PC-9 (cell line): ENCODE results near the gene URAD. TPM values are rescaled to one million over a fixed set of nuclear protein-coding genes. Genes with fewer than 3 reads are reported as not detected.

Experiments used
- BruUV-seq: library from RNA; stranded (reverse); fragments of 400-500 nt; replicated peaks from 2 replicates; lab custom pipeline; 2021; lab: Mats Ljungman, UMichigan
- CTCF ChIA-PET: fragments of 300-600 bp; sonication (Branson Sonifier 250); formaldehyde crosslinking; loops from one replicate; lab custom pipeline; 2022; ENCODE audit warnings: antibody characterized with exemption; lab: Charles Lee
- POLR2A ChIA-PET: fragments of 300-600 bp; sonication (Branson Sonifier 250); formaldehyde crosslinking; loops from one replicate; lab custom pipeline; 2022; ENCODE audit warnings: antibody characterized with exemption; ENCODE audit not compliant: unreplicated experiment; lab: Charles Lee
- DNase-seq, 2 experiments: peaks; one replicate each; pipeline versions ENCODE4 v3.0.0 to v3.0.0-alpha.2; 2015 to 2022; ENCODE audit warnings: mixed read lengths in 1 of 2
- H2AFZ ChIP-seq: fragments of 200-600 bp; sonication (generic); 2 replicates; pipeline ENCODE4 v1.8.1; 2017; ENCODE audit warnings: antibody characterized with exemption
- H3F3A ChIP-seq: fragments of 200-600 bp; sonication (generic); 2 replicates; pipeline ENCODE4 v1.8.1; 2017; ENCODE audit warnings: antibody characterized with exemption, mild to moderate bottlenecking, low read depth; ENCODE audit not compliant: insufficient read depth
- H3K27ac ChIP-seq: fragments of 200-600 bp; sonication (generic); 2 replicates; pipeline ENCODE4 v1.6.1; 2016; ENCODE audit warnings: mixed run types
- H3K27me3 ChIP-seq: fragments of 200-600 bp; sonication (generic); 2 replicates; pipeline ENCODE4 v1.6.1; 2016; ENCODE audit warnings: low read depth, mixed run types; ENCODE audit not compliant: insufficient read depth
- H3K36me3 ChIP-seq: fragments of 200-600 bp; sonication (generic); 2 replicates; pipeline ENCODE4 v1.6.1; 2016; ENCODE audit warnings: low read depth, mixed run types
- H3K4me1 ChIP-seq: fragments of 200-600 bp; sonication (generic); replicated peaks from 2 replicates; pipeline ENCODE4 v1.6.1; 2016; ENCODE audit warnings: mixed run types; ENCODE audit not compliant: insufficient read depth
- H3K4me2 ChIP-seq: fragments of 200-600 bp; sonication (generic); 2 replicates; pipeline ENCODE4 v1.6.1; 2017; ENCODE audit warnings: mixed run types
- H3K4me3 ChIP-seq: fragments of 200-600 bp; sonication (generic); 2 replicates; pipeline ENCODE4 v1.6.1; 2016; ENCODE audit warnings: mixed run types
- H3K79me2 ChIP-seq: fragments of 200-600 bp; sonication (generic); 2 replicates; pipeline ENCODE4 v1.6.1; 2017; ENCODE audit warnings: low read depth, mixed run types
- H3K9me2 ChIP-seq: fragments of 200-600 bp; sonication (generic); 2 replicates; pipeline ENCODE4 v1.8.1; 2017; ENCODE audit warnings: mild to moderate bottlenecking; ENCODE audit not compliant: insufficient read depth
- H3K9me3 ChIP-seq: fragments of 200-600 bp; sonication (generic); 2 replicates; pipeline ENCODE4 v1.8.1; 2016; ENCODE audit warnings: low read depth; ENCODE audit not compliant: insufficient read depth
- H4K20me1 ChIP-seq: fragments of 200-600 bp; sonication (generic); 2 replicates; pipeline ENCODE4 v1.8.1; 2017; ENCODE audit not compliant: insufficient read depth
- CTCF ChIP-seq: fragments of 200-600 bp; sonication (generic); conservative IDR thresholded peaks from 2 replicates; pipeline ENCODE4 v1.6.1; 2017; ENCODE audit warnings: mixed run types, antibody characterized with exemption, mild to moderate bottlenecking, moderate library complexity
- EZH2 ChIP-seq: fragments of 200-600 bp; sonication (generic); IDR thresholded peaks from 2 replicates; pipeline ENCODE4 v1.8.0; 2017; ENCODE audit warnings: antibody characterized with exemption, low read depth
- intact Hi-C: fragments of 100-400 bp; cut with micrococcal nuclease; formaldehyde crosslinking; loops from one replicate; pipeline ENCODE4 v1.10.0; 2022; ENCODE audit not compliant: unreplicated experiment
- total RNA-seq: library from RNA; stranded (reverse); gene quantifications from 2 replicates; pipeline ENCODE4 v1.2.3, GENCODE V29; 2021

URAD gene
- total RNA-seq, 1 experiment from 2014 or later, result not detected

DNA sequence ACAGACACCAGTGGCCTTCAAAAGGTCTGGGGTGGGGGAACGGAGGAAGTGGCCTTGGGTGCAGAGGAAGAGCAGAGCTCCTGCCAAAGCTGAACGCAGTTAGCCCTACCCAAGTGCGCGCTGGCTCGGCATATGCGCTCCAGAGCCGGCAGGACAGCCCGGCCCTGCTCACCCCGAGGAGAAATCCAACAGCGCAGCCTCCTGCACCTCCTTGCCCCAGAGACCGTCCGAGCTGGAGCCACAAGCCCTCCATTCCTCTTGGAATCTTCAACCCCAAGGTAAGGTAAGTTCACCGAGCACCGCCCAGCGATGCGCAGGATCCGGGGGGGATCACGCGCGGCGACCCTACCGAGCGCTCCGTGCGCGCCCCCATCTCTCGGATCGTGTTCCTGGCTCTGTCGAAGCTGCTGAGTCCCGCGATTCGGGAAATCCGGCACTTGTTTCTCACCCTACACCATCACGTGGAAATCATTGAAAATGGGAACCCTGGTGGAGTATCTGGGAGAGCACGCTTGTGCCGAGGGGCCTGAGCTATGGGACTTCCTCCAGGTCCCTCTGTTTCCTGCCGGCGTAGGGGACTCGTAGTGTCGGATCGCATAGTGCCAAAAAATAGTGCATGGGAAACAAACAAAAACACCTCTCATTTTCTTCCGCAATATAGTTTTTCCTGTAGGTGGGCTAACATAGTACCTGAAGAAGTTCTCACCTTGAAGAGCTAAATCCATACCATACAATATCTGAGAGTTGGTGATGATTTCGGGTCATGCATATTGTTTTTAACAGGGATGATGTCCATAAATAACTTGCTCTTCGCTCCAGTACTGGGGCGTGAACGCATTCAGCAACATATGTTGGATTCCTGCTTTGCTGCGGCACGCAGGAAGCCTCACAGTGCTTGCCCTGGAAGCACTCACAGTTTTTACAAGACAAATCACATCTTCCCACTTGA, 59.4 kb downstream of the URAD start:
- Histone ChIP-seq H3K9me2 (no peaks in the 10 kb centered on the region), H3F3A (no peaks in the 10 kb centered on the region), H3K4me3 (no peak overlapping the region), H3K4me1 (peaks cover 12% of the 10 kb centered on the region), H3K36me3 (no peaks in the 10 kb centered on the region), H2AFZ (no peak overlapping the region), H3K27ac (no peak overlapping the region), H3K9me3 (no peaks in the 10 kb centered on the region), H4K20me1 (no peaks in the 10 kb centered on the region), H3K27me3 (peaks cover 61% of the 10 kb centered on the region), H3K79me2 (no peaks in the 10 kb centered on the region), H3K4me2 (no peak overlapping the region)
- no TSS peak for BruUV-seq
- CTCF ChIA-PET, result no interaction called here
- POLR2A ChIA-PET, result no interaction called here
- TF ChIP-seq EZH2 (no peak), CTCF (no peak)
- intact Hi-C loops, result no loop called here
- DNase-seq, result no peak

GRCh38 chr13:27928353-27928804, 60.1 kb downstream of the URAD start:
- DNase-seq, result no peak
- H3K4me1 ChIP-seq, result peaks cover 5% of the 10 kb centered on the region
- H3K4me3 ChIP-seq, result no peak overlapping the region
- no TSS peak for BruUV-seq
- H3F3A ChIP-seq, result no peaks in the 10 kb centered on the region
- POLR2A ChIA-PET, result no interaction called here
- H4K20me1 ChIP-seq, result no peaks in the 10 kb centered on the region
- H3K79me2 ChIP-seq, result no peaks in the 10 kb centered on the region
- TF ChIP-seq EZH2, result no peak
- TF ChIP-seq CTCF, result no peak
- no peak overlapping the region for H3K27ac ChIP-seq
- H3K36me3 ChIP-seq, result no peaks in the 10 kb centered on the region
- CTCF ChIA-PET, result no interaction called here
- peaks cover 68% of the 10 kb centered on the region for H3K27me3 ChIP-seq
- H3K9me2 ChIP-seq, result no peaks in the 10 kb centered on the region
- intact Hi-C loops, result no loop called here
- no peaks in the 10 kb centered on the region for H3K9me3 ChIP-seq
- H2AFZ ChIP-seq, result no peak overlapping the region
- no peak overlapping the region for H3K4me2 ChIP-seq

Other genes with a start within 250 kb of the URAD start
- gene GSX1, start 196.2 kb downstream of the URAD start, total RNA-seq, result not detected in 2 replicates
- gene PDX1, start 68.7 kb downstream of the URAD start, total RNA-seq, result not detected in 2 replicates
- gene CDX2, start 19.4 kb downstream of the URAD start, total RNA-seq, result not detected in 2 replicates
- not detected in 2 replicates for gene FLT3, start 111.9 kb upstream of the URAD start, total RNA-seq
- gene PAN3, start 149.9 kb upstream of the URAD start, total RNA-seq, result 29.2 and 34.6 TPM in 2 replicates